K562 (cell line): ENCODE measurements around the gene EXOC3L2.

Experiments
- CREM ChIP-seq: IDR thresholded peaks from 2 replicates; pipeline ENCODE4 v1.6.1; 2014; ENCODE audit warnings: antibody characterized with exemption, low read depth
- JUND ChIP-seq, 2 experiments: IDR thresholded peaks; 2 replicates in 1 of 2; 3 replicates in 1 of 2; pipeline ENCODE4 v1.6.1; 2011; ENCODE audit warnings: borderline replicate concordance in 2 of 2, low read depth in 2 of 2, low read length in 2 of 2, improper control_type of control experiment in 1 of 2, missing biosample characterization in 1 of 2, missing genetic modification characterization in 1 of 2, missing genetic modification reagents in 1 of 2
- POLR2A ChIP-seq: fragments of 450-650 bp; conservative IDR thresholded peaks from 2 replicates; pipeline ENCODE4 v1.6.1; 2016
- SMARCE1 ChIP-seq: fragments of 450-650 bp; IDR thresholded peaks from 2 replicates; pipeline ENCODE4 v1.7.1; 2016; ENCODE audit warnings: mild to moderate bottlenecking
- TF ChIP-seq, protein P1 (sequence below), 3 experiments: IDR thresholded peaks in 2 of 3; conservative IDR thresholded peaks in 1 of 3; 2 replicates each; pipeline ENCODE4 v1.5.1; 2011 to 2012; ENCODE audit warnings: low read length in 3 of 3, mild to moderate bottlenecking in 3 of 3, control low read depth in 2 of 3, improper control_type of control experiment in 1 of 3, inconsistent platforms in 1 of 3, low read depth in 1 of 3, mixed read lengths in 1 of 3, moderate library complexity in 1 of 3; ENCODE audit not compliant: insufficient read depth in 2 of 3

DNA sequence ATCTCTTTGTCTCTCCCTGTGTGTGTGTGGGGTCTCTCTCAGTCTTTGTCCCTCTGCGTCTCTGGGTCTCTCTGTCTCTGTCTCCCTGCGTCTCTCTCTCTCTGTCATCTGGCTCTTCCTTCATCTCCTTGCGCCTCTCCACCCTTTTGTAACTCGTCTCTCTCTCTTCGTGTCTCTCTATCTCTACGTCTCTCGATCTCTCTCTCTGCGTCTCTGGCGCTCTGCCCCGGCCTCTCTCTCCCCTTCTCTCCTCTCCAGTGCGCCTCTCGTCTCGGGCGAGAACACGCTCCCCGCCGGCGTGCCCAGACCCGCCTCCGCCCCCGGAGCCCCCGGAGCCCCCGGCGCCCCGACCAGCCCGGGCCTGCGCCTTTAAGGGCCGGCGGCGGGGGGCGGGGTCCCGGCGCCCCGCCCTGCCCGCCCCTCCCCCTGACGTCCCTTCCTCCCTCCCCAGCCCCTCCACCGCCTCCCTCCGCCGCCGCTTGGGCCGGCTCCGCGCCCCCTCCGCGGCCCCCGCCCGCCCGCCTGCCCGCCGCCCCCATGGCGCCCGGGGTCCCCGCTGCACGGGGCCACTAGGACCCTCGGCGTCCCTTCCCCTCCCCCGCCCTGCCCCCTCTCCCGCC, 5.7 kb upstream of the EXOC3L2 start, which contains the start of gene MARK4:
- TF ChIP-seq, protein P1, sequence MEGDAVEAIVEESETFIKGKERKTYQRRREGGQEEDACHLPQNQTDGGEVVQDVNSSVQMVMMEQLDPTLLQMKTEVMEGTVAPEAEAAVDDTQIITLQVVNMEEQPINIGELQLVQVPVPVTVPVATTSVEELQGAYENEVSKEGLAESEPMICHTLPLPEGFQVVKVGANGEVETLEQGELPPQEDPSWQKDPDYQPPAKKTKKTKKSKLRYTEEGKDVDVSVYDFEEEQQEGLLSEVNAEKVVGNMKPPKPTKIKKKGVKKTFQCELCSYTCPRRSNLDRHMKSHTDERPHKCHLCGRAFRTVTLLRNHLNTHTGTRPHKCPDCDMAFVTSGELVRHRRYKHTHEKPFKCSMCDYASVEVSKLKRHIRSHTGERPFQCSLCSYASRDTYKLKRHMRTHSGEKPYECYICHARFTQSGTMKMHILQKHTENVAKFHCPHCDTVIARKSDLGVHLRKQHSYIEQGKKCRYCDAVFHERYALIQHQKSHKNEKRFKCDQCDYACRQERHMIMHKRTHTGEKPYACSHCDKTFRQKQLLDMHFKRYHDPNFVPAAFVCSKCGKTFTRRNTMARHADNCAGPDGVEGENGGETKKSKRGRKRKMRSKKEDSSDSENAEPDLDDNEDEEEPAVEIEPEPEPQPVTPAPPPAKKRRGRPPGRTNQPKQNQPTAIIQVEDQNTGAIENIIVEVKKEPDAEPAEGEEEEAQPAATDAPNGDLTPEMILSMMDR (IDR thresholded peaks at IDR 0.05 in 2 of 3, conservative IDR thresholded peaks at IDR 0.05 in 1 of 3; ENCODE audit: insufficient read depth in 2 of 3, low read depth in 1 of 3, low read length in 3 of 3) = no peak
- TF ChIP-seq JUND (IDR thresholded peaks at IDR 0.05; ENCODE audit: borderline replicate concordance, low read depth, low read length) (no peak), JUND (tag; IDR thresholded peaks at IDR 0.05; ENCODE audit: borderline replicate concordance, low read depth, low read length) (no peak), CREM (0 out of 2 replicates have a peak, but pooled peaks have one; percentile 2), SMARCE1 (peak; percentile 62), POLR2A (peak; percentile 49; the same call in 1 of the 2 replicates)
